WERI-Rb-1 (cell line): ENCODE results near the gene SV2C.

ENCODE experiments used
- DNase-seq: peaks from one replicate; pipeline ENCODE4 v3.0.0-alpha.2; 2020
- H3K27ac ChIP-seq: fragments of 250-450 bp; sonication (Bioruptor Pico); 2 replicates; pipeline ENCODE4 v1.5.1; 2020; ENCODE audit warnings: mild to moderate bottlenecking, moderate library complexity
- H3K27me3 ChIP-seq: fragments of 250-450 bp; sonication (Bioruptor Pico); 2 replicates; pipeline ENCODE4 v1.5.1; 2021; ENCODE audit warnings: mild to moderate bottlenecking, low read depth, moderate library complexity; ENCODE audit not compliant: insufficient read depth, severe bottlenecking
- H3K36me3 ChIP-seq: fragments of 250-450 bp; sonication (Bioruptor Pico); 2 replicates; pipeline ENCODE4 v1.5.1; 2020; ENCODE audit warnings: mild to moderate bottlenecking, moderate library complexity
- H3K4me3 ChIP-seq: 2 replicates; pipeline ENCODE4 v1.5.1; 2011; ENCODE audit warnings: low read depth, mild to moderate bottlenecking, control low read depth, low read length
- H3K9me3 ChIP-seq: fragments of 250-450 bp; sonication (Bioruptor Pico); 2 replicates; pipeline ENCODE4 v1.5.1; 2021; ENCODE audit warnings: mild to moderate bottlenecking, moderate library complexity; ENCODE audit not compliant: severe bottlenecking
- CTCF ChIP-seq: IDR thresholded peaks from 2 replicates; pipeline ENCODE4 v1.5.1; 2011; ENCODE audit warnings: low read depth, mild to moderate bottlenecking, control low read depth, inconsistent platforms, low read length

The SV2C gene

GRCh38 chr5:76196457-76196856, 113.3 kb downstream of the SV2C start:
- DNase-seq = no peak
- Histone ChIP-seq H3K36me3 (no peaks in the 10 kb centered on the region), H3K27me3 (no peaks in the 10 kb centered on the region), H3K27ac (no peak overlapping the region), H3K9me3 (no peaks in the 10 kb centered on the region), H3K4me3 (no peak overlapping the region)
- no peak for TF ChIP-seq CTCF

DNA sequence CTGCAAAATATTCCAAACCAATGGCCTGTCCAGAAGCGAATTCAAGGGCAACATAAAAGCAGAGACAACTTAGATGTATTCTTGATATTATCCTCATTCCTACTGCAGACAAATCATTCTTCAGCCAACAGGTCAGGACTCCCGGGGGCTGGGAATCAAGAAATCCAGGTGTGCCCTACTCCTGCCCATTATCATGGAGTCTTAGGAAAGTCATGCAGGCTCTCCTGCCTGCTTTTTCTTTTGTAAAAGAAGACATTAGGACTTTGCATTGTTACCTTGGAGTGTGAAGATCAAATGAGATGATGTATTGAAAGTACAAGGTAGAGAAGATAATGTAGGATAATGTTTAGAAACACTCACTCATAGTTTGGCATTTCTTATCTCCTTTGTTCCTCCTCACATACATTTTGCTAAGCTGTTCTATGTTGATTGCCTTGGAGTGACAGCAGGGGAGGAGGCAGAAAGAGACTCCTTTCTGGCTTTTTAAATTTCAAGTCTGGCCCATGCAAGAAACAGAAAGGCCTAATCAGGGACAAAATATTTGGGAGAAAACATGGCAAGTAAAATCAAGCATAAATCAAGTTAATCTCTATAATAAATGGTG, 113.8 kb downstream of the SV2C start:
- DNase-seq = no peak
- Histone ChIP-seq H3K27ac (no peak overlapping the region), H3K27me3 (no peaks in the 10 kb centered on the region), H3K9me3 (no peaks in the 10 kb centered on the region), H3K36me3 (no peaks in the 10 kb centered on the region), H3K4me3 (no peak overlapping the region)
- no peak for TF ChIP-seq CTCF

DNA sequence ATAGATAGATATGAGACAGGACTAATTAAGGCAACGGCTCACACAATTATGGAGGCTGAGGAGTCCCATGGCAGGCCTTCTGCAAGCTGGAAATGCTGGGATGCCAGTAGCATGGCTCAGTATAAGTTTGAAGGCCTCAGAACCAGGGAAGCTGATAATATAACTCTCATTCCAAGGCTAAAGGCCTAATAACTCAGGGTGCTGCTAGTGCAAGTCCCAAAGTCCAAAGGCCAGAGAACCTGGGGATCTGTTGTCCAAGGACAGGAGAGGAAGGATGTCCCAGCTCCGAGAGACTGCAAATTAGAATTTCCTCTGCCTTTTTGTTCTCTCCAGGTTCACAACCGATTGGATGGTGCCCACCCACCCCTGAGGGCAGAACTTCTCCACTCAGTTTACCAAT, 114.5 kb downstream of the SV2C start:
- no peak for TF ChIP-seq CTCF
- Histone ChIP-seq H3K4me3 (no peak overlapping the region), H3K36me3 (no peaks in the 10 kb centered on the region), H3K27ac (no peak overlapping the region), H3K9me3 (no peaks in the 10 kb centered on the region), H3K27me3 (no peaks in the 10 kb centered on the region)
- DNase-seq = no peak

- DNase-seq = no peak
- no peak overlapping the region for H3K27ac ChIP-seq
These were observed 116.4 kb downstream of the SV2C start for GRCh38 chr5:76199336-76200318.

GRCh38 chr5:76202182-76202581, 119.0 kb downstream of the SV2C start:
- no peak for DNase-seq
- TF ChIP-seq CTCF = no peak
- H3K4me3 ChIP-seq = no peak overlapping the region
- no peaks in the 10 kb centered on the region for H3K9me3 ChIP-seq
- no peaks in the 10 kb centered on the region for H3K36me3 ChIP-seq
- no peaks in the 10 kb centered on the region for H3K27me3 ChIP-seq
- H3K27ac ChIP-seq = no peak overlapping the region

More at GRCh38 chr5:76199336-76200318, 116.4 kb downstream of the SV2C start:
- H3K27me3 ChIP-seq = no peaks in the 10 kb centered on the region
- H3K4me3 ChIP-seq = no peak overlapping the region
- no peaks in the 10 kb centered on the region for H3K9me3 ChIP-seq
- TF ChIP-seq CTCF = no peak
- no peaks in the 10 kb centered on the region for H3K36me3 ChIP-seq
